H1 (cell line): Measurements from ENCODE around the gene IL1RAPL1. TPM values are rescaled to one million over a fixed set of nuclear protein-coding genes. Genes with fewer than 3 reads are reported as not detected.

ENCODE experiments used
- CTCF ChIA-PET: fragments of 300-600 bp; sonication (Branson Sonifier 250); formaldehyde crosslinking; loops from one replicate; lab custom pipeline; 2021; ENCODE audit not compliant: partially characterized antibody; lab: Charles Lee
- POLR2A ChIA-PET: fragments of 300-600 bp; sonication (Branson Sonifier 250); formaldehyde crosslinking; loops from one replicate; lab custom pipeline; 2021; ENCODE audit warnings: inconsistent platforms; ENCODE audit not compliant: partially characterized antibody; lab: Charles Lee
- DNase-seq, 2 experiments: peaks; one replicate each; pipeline versions ENCODE4 v3.0.0 to v3.0.0-alpha.2; 2010 to 2022; ENCODE audit warnings: low spot score in 2 of 2, low read depth in 1 of 2, mixed read lengths in 1 of 2
- FAIRE-seq: peaks from 2 replicates; lab custom pipeline; 2011; peaks lifted over from hg19 to GRCh38; lab: Jason Lieb, UNC
- H2AFZ ChIP-seq: 2 replicates; pipeline ENCODE4 v1.8.1; 2012; ENCODE audit warnings: low read length, inconsistent platforms
- H2AK5ac ChIP-seq: 2 replicates; pipeline ENCODE4 v1.6.1; 2013; ENCODE audit warnings: low read depth, low read length
- H2BK120ac ChIP-seq: replicated peaks from 2 replicates; pipeline ENCODE3; 2013; ENCODE audit warnings: low read depth, low read length, inconsistent platforms
- H2BK12ac ChIP-seq: 2 replicates; pipeline ENCODE4 v1.6.1; 2013; ENCODE audit warnings: low read depth, low read length
- H2BK15ac ChIP-seq: 2 replicates; pipeline ENCODE4 v1.6.1; 2013; ENCODE audit warnings: low read length
- H2BK20ac ChIP-seq: 2 replicates; pipeline ENCODE4 v1.6.1; 2013; ENCODE audit warnings: low read length
- H2BK5ac ChIP-seq: 2 replicates; pipeline ENCODE4 v1.6.1; 2013; ENCODE audit warnings: low read depth, low read length
- H3K14ac ChIP-seq: 2 replicates; pipeline ENCODE4 v1.6.1; 2013; ENCODE audit warnings: inconsistent platforms; ENCODE audit not compliant: insufficient read length
- H3K18ac ChIP-seq: 2 replicates; pipeline ENCODE4 v1.6.1; 2013; ENCODE audit warnings: low read length; ENCODE audit errors: extremely low read depth
- H3K23ac ChIP-seq: 2 replicates; pipeline ENCODE4 v1.6.1; 2013; ENCODE audit warnings: inconsistent platforms; ENCODE audit not compliant: insufficient read length
- H3K23me2 ChIP-seq: 2 replicates; pipeline ENCODE4 v1.6.1; 2013; ENCODE audit warnings: low read depth, low read length
- H3K27ac ChIP-seq: 2 replicates; pipeline ENCODE4 v1.6.1; 2011; ENCODE audit warnings: low read depth, low read length, inconsistent platforms
- H3K27me3 ChIP-seq, 4 experiments: replicated peaks in 1 of 4; 1 replicate in 1 of 4; 2 replicates in 3 of 4; pipeline versions ENCODE4 v1.6.1 to v1.8.1; 2011 to 2013; ENCODE audit warnings: low read length in 3 of 4, mild to moderate bottlenecking in 3 of 4, inconsistent platforms in 2 of 4, mixed read lengths in 2 of 4, moderate library complexity in 1 of 4; ENCODE audit not compliant: control insufficient read depth in 3 of 4, insufficient read depth in 3 of 4; ENCODE audit errors: extremely low read depth in 1 of 4
- H3K36me3 ChIP-seq, 4 experiments: 2 replicates each; pipeline versions ENCODE4 v1.6.1 to v1.8.1; 2011 to 2013; ENCODE audit warnings: mild to moderate bottlenecking in 4 of 4, low read length in 3 of 4, moderate library complexity in 2 of 4, control low read depth in 1 of 4, inconsistent platforms in 1 of 4; ENCODE audit not compliant: insufficient read depth in 4 of 4, control insufficient read depth in 2 of 4
- H3K4ac ChIP-seq: replicated peaks from 2 replicates; pipeline ENCODE3; 2013; ENCODE audit warnings: low read length, low read depth, mixed read lengths, inconsistent platforms; ENCODE audit not compliant: insufficient read length
- H3K4me1 ChIP-seq, 4 experiments: replicated peaks in 1 of 4; 1 replicate in 1 of 4; 2 replicates in 3 of 4; pipeline versions ENCODE4 v1.6.1 to v1.8.1; 2011 to 2013; ENCODE audit warnings: low read length in 3 of 4, inconsistent platforms in 2 of 4, mixed read lengths in 1 of 4; ENCODE audit not compliant: insufficient read depth in 4 of 4, control insufficient read depth in 3 of 4
- H3K4me2 ChIP-seq, 2 experiments: 2 replicates each; pipeline versions ENCODE4 v1.6.1 to v1.8.1; 2011 to 2013; ENCODE audit warnings: low read depth in 2 of 2, low read length in 2 of 2, control low read depth in 1 of 2, inconsistent platforms in 1 of 2, mild to moderate bottlenecking in 1 of 2; ENCODE audit not compliant: insufficient read depth in 1 of 2
- H3K4me3 ChIP-seq, 4 experiments: fragments of 200-600, 300-600 bp in 1 of 4; sonication (generic), shearing (Covaris generic), sonication (Bioruptor Twin) in 1 of 4; 2 replicates each; pipeline versions ENCODE4 v1.5.1 to v1.8.1; 2011 to 2016; ENCODE audit warnings: low read length in 4 of 4, low read depth in 3 of 4, control low read depth in 2 of 4, inconsistent platforms in 2 of 4, mild to moderate bottlenecking in 2 of 4, mixed read lengths in 1 of 4, moderate library complexity in 1 of 4; ENCODE audit not compliant: insufficient read depth in 2 of 4; ENCODE audit errors: extremely low read depth in 1 of 4
- H3K56ac ChIP-seq: replicated peaks from 2 replicates; pipeline ENCODE3; 2013; ENCODE audit warnings: low read depth, mild to moderate bottlenecking, mixed read lengths, low read length, inconsistent platforms; ENCODE audit not compliant: insufficient read length
- H3K79me1 ChIP-seq: 2 replicates; pipeline ENCODE4 v1.6.1; 2013; ENCODE audit warnings: low read depth, low read length, control low read depth
- H3K79me2 ChIP-seq, 2 experiments: 2 replicates each; pipeline versions ENCODE4 v1.6.1 to v1.8.1; 2012 to 2013; ENCODE audit warnings: low read length in 2 of 2, mild to moderate bottlenecking in 2 of 2, inconsistent platforms in 1 of 2; ENCODE audit not compliant: insufficient read depth in 2 of 2, control insufficient read depth in 1 of 2
- H3K9ac ChIP-seq, 4 experiments: replicated peaks in 1 of 4; 1 replicate in 1 of 4; 2 replicates in 3 of 4; pipeline versions ENCODE4 v1.6.1 to v1.8.1; 2011 to 2013; ENCODE audit warnings: low read depth in 3 of 4, low read length in 3 of 4, control low read depth in 2 of 4, mild to moderate bottlenecking in 2 of 4, moderate library complexity in 2 of 4, inconsistent platforms in 1 of 4; ENCODE audit errors: extremely low read depth in 1 of 4
- H3K9me3 ChIP-seq, 2 experiments: 2 replicates each; pipeline versions ENCODE4 v1.6.1 to v1.8.1; 2012 to 2013; ENCODE audit warnings: mild to moderate bottlenecking in 2 of 2, moderate library complexity in 2 of 2, control low read depth in 1 of 2, inconsistent platforms in 1 of 2, low read depth in 1 of 2, low read length in 1 of 2, mixed read lengths in 1 of 2; ENCODE audit not compliant: insufficient read depth in 2 of 2
- H4K20me1 ChIP-seq, 2 experiments: replicated peaks in 1 of 2; 2 replicates each; pipeline versions ENCODE3 to v1.8.1; 2011 to 2013; ENCODE audit warnings: inconsistent platforms in 2 of 2, low read length in 2 of 2, mild to moderate bottlenecking in 1 of 2; ENCODE audit not compliant: insufficient read depth in 2 of 2, control insufficient read depth in 1 of 2
- H4K5ac ChIP-seq: 2 replicates; pipeline ENCODE4 v1.6.1; 2013; ENCODE audit warnings: low read length, low read depth, mixed read lengths, inconsistent platforms; ENCODE audit not compliant: insufficient read length
- H4K8ac ChIP-seq: 2 replicates; pipeline ENCODE4 v1.8.0; 2013; ENCODE audit warnings: mild to moderate bottlenecking, moderate library complexity, low read length, inconsistent platforms; ENCODE audit not compliant: insufficient read depth; ENCODE audit errors: extremely low read depth
- H4K91ac ChIP-seq: replicated peaks from 2 replicates; pipeline ENCODE3; 2013; ENCODE audit warnings: low read length, mixed read lengths, inconsistent platforms; ENCODE audit not compliant: insufficient read length
- BACH1 ChIP-seq: IDR thresholded peaks from 2 replicates; pipeline ENCODE4 v1.6.1; 2012; ENCODE audit warnings: low read length, improper control_type of control experiment
- BRCA1 ChIP-seq: IDR thresholded peaks from 2 replicates; pipeline ENCODE4 v1.6.1; 2012; ENCODE audit warnings: low read depth, low read length, improper control_type of control experiment
- FOSL1 ChIP-seq: IDR thresholded peaks from 2 replicates; pipeline ENCODE4 v1.6.1; 2011; ENCODE audit warnings: mild to moderate bottlenecking, low read depth, low read length, moderate library complexity; ENCODE audit not compliant: insufficient read depth
- PHF8 ChIP-seq: fragments of 200-600 bp; sonication (generic); conservative IDR thresholded peaks from 2 replicates; pipeline ENCODE4 v1.7.1; 2012; ENCODE audit warnings: low read depth, mild to moderate bottlenecking, inconsistent platforms, low read length, moderate library complexity
- POLR2AphosphoS5 ChIP-seq: IDR thresholded peaks from 2 replicates; pipeline ENCODE4 v1.6.1; 2011; ENCODE audit warnings: low read depth, low read length
- RBBP5 ChIP-seq: IDR thresholded peaks from 2 replicates; pipeline ENCODE4 v1.7.1; 2012; ENCODE audit warnings: low read depth, mild to moderate bottlenecking, inconsistent platforms, low read length, moderate library complexity, borderline replicate concordance
- SRF ChIP-seq: IDR thresholded peaks from 2 replicates; pipeline ENCODE4 v1.6.1; 2011; ENCODE audit warnings: mild to moderate bottlenecking, low read depth, low read length, moderate library complexity
- SUZ12 ChIP-seq: fragments of 200-600 bp; sonication (generic); IDR thresholded peaks from 2 replicates; pipeline ENCODE4 v1.6.1; 2012; ENCODE audit warnings: mild to moderate bottlenecking, inconsistent platforms, low read length, moderate library complexity, mixed read lengths
- TCF12 ChIP-seq: IDR thresholded peaks from 2 replicates; pipeline ENCODE4 v1.6.1; 2011; ENCODE audit warnings: low read depth, mild to moderate bottlenecking, low read length
- WGBS, 2 experiments: shearing (Covaris generic) in 1 of 2; methylation state at CpG; one replicate each; pipeline versions ENCODE4 v1.1.6 to v1.1.7; 2013 to 2015; ENCODE audit warnings: low lambda C conversion rate in 2 of 2, mixed read lengths in 2 of 2, inconsistent platforms in 1 of 2, low coverage in 1 of 2, missing lambda C conversion rate in 1 of 2; ENCODE audit not compliant: insufficient replicate concordance in 2 of 2, insufficient coverage in 1 of 2, insufficient read length in 1 of 2; ENCODE audit errors: extremely low coverage in 1 of 2, missing lambda C conversion rate in 1 of 2; 5-methylcytosine and 5-hydroxymethylcytosine counted together
- polyA plus RNA-seq, 7 experiments: library from polyadenylated mRNA; depleted of rRNA in 3 of 7; stranded (reverse) in 5 of 7; unstranded in 2 of 7; fragments of >200 nt in 5 of 7; fragments of 200-250 nt in 2 of 7; gene quantifications; 1 replicate in 5 of 7; 2 replicates in 1 of 7; 4 replicates in 1 of 7; pipeline versions ENCODE4 v1.2.1 to v1.2.3, GENCODE V29; 2011 to 2013; ENCODE audit warnings: missing spikeins in 2 of 7, mixed read lengths in 2 of 7
- total RNA-seq: library from RNA; stranded (reverse); fragmentation: NEBNext Ultra II Directional; extraction: Animal tissue kit (Norgen Biotek cat#: 25700); gene quantifications from 2 replicates; pipeline ENCODE4 v1.2.1, GENCODE V29; 2021

IL1RAPL1 gene
- total and polyA plus RNA-seq, 2 of the 8 experiments (the other 6 are each of a cell fraction or from before 2014, with no cell fraction given): 0.11 to 0.35 TPM

GRCh38 chrX:29491659-29492058, 904.4 kb downstream of the IL1RAPL1 start:
- Histone ChIP-seq H4K8ac (no peak overlapping the region), H2BK120ac (no peak overlapping the region), H3K23ac (no peak overlapping the region), H3K27ac (no peak overlapping the region), H3K4me3 (no peak overlapping the region), H3K4ac (no peak overlapping the region), H3K9ac (no peak overlapping the region), H2BK5ac (no peak overlapping the region), H2BK15ac (no peak overlapping the region), H2AK5ac (no peak overlapping the region), H3K23me2 (no peaks in the 10 kb centered on the region), H3K79me2 (no peaks in the 10 kb centered on the region), H3K27me3 (no peaks in the 10 kb centered on the region), H3K4me2 (no peak overlapping the region), H3K4me1 (no peaks in the 10 kb centered on the region), H3K56ac (no peak overlapping the region), H3K14ac (no peak overlapping the region), H4K5ac (no peak overlapping the region), H3K36me3 (no peaks in the 10 kb centered on the region), H3K79me1 (no peaks in the 10 kb centered on the region), H2BK20ac (no peak overlapping the region), H3K9me3 (no peaks in the 10 kb centered on the region), H2AFZ (no peak overlapping the region), H4K20me1 (no peaks in the 10 kb centered on the region), H4K91ac (no peak overlapping the region), H2BK12ac (no peak overlapping the region), H3K18ac (no peak overlapping the region)
- 80% methylated on average over 3 of the region's 3 CpGs; no CpG with 5 or more reads in 1 of the 2 experiments for WGBS, 2 experiments
- TF ChIP-seq SUZ12 (no peak), TCF12 (no peak), RBBP5 (no peak), PHF8 (no peak), FOSL1 (no peak), BRCA1 (no peak), POLR2AphosphoS5 (no peak), BACH1 (no peak), SRF (no peak)
- FAIRE-seq (no peak), DNase-seq (no peak)
- ChIA-PET POLR2A (no interaction called here), CTCF (interaction anchor here (1.2 kb wide), 1 partner anchor 13 kb away, joined by 5 read pairs; no protein-coding TSS in a partner anchor)
